Right cardiac atrium (tissue), 5 donors: ENCODE results near the gene RNF208. TPM values are rescaled to one million over a fixed set of nuclear protein-coding genes. Genes with fewer than 3 reads are reported as not detected.
A peak's percentile ranks its signal among the peaks of the same experiment; 100 is the strongest.

Experiments
- ATAC-seq, 2 donors: fragments of 200-7000 bp; cut with Tn5 transposase; one replicate each; pipeline versions ENCODE4 v1.8.0 to v1.9.1; 2020; ENCODE audit warnings: moderate library complexity in 2 of 2, mild to moderate bottlenecking in 1 of 2
- DNase-seq, 3 donors: peaks; one replicate each; pipeline ENCODE4 v3.0.0-alpha.2; 2020
- H3K27ac ChIP-seq: one replicate; pipeline ENCODE4 v1.5.1; 2013; ENCODE audit warnings: mild to moderate bottlenecking, low read length, control low read depth, moderate library complexity
- H3K27me3 ChIP-seq: one replicate; pipeline ENCODE4 v1.6.1; 2013; ENCODE audit not compliant: control insufficient read depth, insufficient read depth
- H3K4me1 ChIP-seq: one replicate; pipeline ENCODE4 v1.6.1; 2013; ENCODE audit warnings: low read length; ENCODE audit not compliant: control insufficient read depth, insufficient read depth
- H3K4me3 ChIP-seq: one replicate; pipeline ENCODE4 v1.5.1; 2013; ENCODE audit warnings: low read length, control low read depth
- H3K9me3 ChIP-seq: one replicate; pipeline ENCODE4 v1.6.1; 2013; ENCODE audit warnings: low read length; ENCODE audit not compliant: control insufficient read depth
- WGBS: extraction: QIAGEN DNeasy Blood & Tissue Kit; methylation state at CpG from one replicate; pipeline ENCODE4 v1.1.7; 2013; 5-methylcytosine and 5-hydroxymethylcytosine counted together
- intact Hi-C, 4 donors: fragments of 100-400 bp; cut with DNase I; formaldehyde crosslinking; loops; one replicate each; pipeline versions ENCODE4 v1.11.0 to v1.14.0; 2022 to 2023
- polyA plus RNA-seq: library from polyadenylated mRNA; stranded (reverse); fragments of 200-250 nt; gene quantifications from one replicate; pipeline ENCODE4 v1.2.3, GENCODE V29; 2013
- total RNA-seq, 4 donors: library from RNA; stranded (reverse); fragmentation: NEBNext Ultra II Directional; extraction: Animal tissue kit (Norgen Biotek cat#: 25700); gene quantifications; one replicate each; pipeline ENCODE4 v1.2.1, GENCODE V29; 2021
- donor health status: healthy with polysubstance abuse.
- donor health status: DM: no; HTN: yes; CAD: no.
- donor health status: DM: no; HTN: no; CAD: no.
- donor health status: DM: no; HTN: yes; CAD: no; lungs with severe emphysema.
- donor health status: DM: yes; HTN: yes; CAD: no.

The RNF208 gene
- total and polyA plus RNA-seq, 5 donors, result 17.7 to 36.0 (median 25.4) TPM

DNA sequence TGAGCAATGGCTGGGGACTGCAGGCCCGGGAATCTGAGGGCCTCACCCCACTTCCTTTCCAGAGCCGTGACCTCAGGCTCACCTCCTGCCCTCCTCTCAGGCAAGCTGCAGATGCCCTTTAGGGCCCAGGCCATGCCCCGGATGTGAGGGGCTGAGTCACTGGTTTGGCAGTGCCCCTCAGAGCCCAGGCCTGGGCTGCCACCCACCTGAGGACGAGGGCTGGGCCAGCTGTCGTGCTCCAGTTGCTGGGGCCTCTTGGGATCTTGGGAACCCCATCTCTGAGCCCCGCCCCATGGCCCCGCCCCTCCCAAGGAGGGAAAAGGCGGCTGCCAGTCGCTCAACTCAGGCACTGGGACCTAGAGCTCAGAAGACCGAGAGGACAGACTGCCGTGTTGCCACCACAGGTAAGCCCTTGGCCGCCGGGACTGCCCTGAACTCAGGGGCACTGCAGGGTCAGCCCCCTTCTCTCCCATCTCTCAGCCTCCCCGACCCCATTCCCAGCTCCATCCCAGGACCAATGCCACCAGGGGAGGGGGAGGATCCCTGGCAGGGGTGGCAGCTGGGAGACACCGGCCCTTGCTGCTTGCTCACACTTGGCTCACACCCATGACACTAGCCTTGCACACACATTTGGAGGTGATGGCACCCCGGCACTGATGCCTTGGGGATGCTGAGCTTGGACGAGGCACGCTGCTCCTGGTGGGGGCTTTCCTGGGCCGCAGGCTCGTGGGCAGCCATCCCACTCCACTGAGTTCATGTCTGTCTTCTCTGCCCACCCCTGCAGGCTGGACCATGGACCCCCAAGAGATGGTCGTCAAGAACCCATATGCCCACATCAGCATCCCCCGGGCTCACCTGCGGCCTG is 3.0 kb upstream of the RNF208 start, which contains the start of gene CYSRT1:
TSS of gene CYSRT1 (plus strand) at position 345 of the 865 bp plus-strand sequence. CDS start at position 793, 448 bp downstream.
- Histone ChIP-seq H3K27me3 (no peaks in the 10 kb centered on the region), H3K4me3 (peak within 1 kb of the TSS; percentile 61), H3K9me3 (no peaks in the 10 kb centered on the region), H3K27ac (no peak within 1 kb of the TSS), H3K4me1 (peaks cover 5% of the 10 kb centered on the region)
- WGBS, result 55% methylated on average over 23 of the region's 23 CpGs
- ATAC-seq, result no peak
- intact Hi-C loops, result loop anchor here in 3 of 4 donors (5.0 kb wide), 1 partner anchor 103 kb away; no protein-coding TSS in a partner anchor
- peak in 2 of 3 donors; percentile 30 to 66 for DNase-seq

DNA sequence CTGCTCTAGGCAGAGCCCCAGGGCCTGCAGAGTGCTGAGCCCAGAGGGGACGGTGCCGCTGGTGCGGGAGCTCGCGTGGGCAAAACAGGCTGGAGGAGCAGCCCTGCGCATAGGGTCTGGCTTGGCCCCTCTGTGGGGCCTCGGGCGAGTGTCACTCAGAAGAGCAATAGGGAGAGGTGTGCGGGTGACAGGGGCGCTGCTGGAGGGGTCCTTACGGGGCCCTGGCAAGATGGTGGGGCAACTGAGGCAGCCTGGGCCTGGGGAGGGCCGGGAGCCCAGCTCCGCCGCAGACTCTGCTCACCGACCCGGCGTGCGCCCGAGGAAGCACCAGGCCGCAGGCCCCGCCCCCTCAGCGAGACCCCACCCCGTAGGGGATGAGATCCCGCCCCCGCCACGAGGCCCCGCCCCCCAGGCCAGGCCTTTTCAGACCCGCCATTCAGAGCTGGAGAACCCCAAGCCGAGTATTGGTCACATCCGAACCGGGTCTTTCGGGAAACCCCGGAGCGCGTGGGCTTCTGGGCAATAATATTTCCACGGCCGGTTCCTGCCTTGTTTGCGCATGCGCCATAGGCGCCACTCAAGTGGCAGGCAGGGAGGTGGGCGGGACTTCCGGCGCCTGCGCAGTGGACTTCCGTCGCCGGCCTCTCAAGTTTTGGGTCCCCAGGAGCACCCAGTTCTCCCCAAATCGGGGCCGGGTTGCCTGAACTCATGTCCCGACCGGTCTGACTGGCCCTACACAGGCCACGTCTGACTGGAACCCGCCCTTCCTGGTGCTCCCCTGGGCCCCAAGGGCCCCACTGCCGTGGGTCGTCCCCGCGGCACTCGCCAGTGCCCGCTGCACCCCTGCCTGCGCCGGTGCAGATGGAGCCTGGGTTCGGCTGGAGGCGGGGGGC is 1.3 kb upstream of the RNF208 start:
- Histone ChIP-seq H3K9me3 (no peaks in the 10 kb centered on the region), H3K27me3 (no peaks in the 10 kb centered on the region), H3K4me3 (peak overlapping the region; percentile 61), H3K4me1 (peaks cover 5% of the 10 kb centered on the region), H3K27ac (peak overlapping the region; percentile 61)
- DNase-seq (peak; percentile 98 to 99 (median 99)), ATAC-seq (peak; percentile 92 to 93)
- 2% methylated on average over 63 of the region's 63 CpGs for WGBS
- intact Hi-C loops, result no loop called here

DNA sequence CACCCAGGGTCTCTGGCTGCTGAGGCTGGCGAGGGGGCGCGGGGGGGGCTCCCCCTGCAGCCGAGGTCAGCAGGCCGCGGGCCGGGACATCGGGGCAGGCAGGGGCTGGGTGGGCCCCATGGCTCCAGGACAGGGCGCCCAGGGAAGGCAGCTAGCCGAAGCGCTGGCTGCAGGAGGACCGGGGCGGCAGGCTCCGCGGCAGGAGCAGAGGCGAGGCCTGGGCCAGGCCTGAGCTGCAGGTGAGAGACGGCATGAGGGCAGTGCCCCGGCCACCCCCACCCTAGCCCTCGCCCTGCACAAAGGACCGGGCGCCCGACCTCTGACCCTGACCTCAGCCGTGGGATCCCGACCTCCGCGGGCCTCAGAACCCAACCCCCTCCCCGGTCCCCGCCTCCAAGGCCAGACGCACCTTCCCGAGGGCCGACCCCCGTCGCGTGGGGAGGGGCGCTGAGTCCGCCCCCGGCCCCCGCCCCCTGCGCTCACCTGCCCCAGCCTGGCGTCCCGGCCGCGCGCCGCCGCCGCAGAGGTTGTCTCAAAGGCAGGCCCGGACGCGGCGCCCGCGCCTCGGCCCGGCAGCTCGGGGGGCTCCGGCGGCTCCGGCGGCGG is 431 bp downstream of the RNF208 start:
- intact Hi-C loops, result no loop called here
- no peaks in the 10 kb centered on the region for H3K27me3 ChIP-seq
- H3K4me1 ChIP-seq, result peaks cover 5% of the 10 kb centered on the region
- ATAC-seq, result no peak
- DNase-seq, result peak in 1 of 3 donors; percentile 71
- no peak overlapping the region for H3K27ac ChIP-seq
- no peaks in the 10 kb centered on the region for H3K9me3 ChIP-seq
- H3K4me3 ChIP-seq, result peak overlapping the region; percentile 61
- 7% methylated on average over 61 of the region's 61 CpGs for WGBS

DNA sequence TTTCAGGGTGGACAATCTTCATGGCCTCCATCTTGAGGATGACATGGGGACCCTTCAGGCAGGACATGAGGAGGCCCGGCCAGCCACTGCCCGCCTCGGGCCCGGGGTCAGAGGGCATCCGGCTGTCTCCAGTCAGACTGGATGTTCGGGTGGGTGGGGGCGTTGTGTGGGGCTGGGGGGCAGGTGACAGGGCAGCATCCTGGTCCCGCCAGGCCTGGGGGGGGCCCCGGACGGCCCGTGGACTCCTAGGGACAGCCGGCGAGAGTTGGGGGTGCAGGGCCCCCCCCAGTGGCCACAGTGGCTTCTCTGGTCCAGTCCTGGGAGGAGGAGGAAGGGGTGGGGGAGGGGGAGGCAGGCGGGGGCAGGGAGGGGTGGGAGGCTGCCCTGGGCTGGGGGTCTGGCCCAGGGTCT is 940 bp downstream of the RNF208 start:
- DNase-seq (peak in 1 of 3 donors; percentile 69), ATAC-seq (no peak)
- peak overlapping the region; percentile 61 for H3K4me3 ChIP-seq
- intact Hi-C loops, result no loop called here
- peaks cover 5% of the 10 kb centered on the region for H3K4me1 ChIP-seq
- no peak overlapping the region for H3K27ac ChIP-seq
- WGBS, result 69% methylated on average over 14 of the region's 14 CpGs
- no peaks in the 10 kb centered on the region for H3K27me3 ChIP-seq
- H3K9me3 ChIP-seq, result no peaks in the 10 kb centered on the region

DNA sequence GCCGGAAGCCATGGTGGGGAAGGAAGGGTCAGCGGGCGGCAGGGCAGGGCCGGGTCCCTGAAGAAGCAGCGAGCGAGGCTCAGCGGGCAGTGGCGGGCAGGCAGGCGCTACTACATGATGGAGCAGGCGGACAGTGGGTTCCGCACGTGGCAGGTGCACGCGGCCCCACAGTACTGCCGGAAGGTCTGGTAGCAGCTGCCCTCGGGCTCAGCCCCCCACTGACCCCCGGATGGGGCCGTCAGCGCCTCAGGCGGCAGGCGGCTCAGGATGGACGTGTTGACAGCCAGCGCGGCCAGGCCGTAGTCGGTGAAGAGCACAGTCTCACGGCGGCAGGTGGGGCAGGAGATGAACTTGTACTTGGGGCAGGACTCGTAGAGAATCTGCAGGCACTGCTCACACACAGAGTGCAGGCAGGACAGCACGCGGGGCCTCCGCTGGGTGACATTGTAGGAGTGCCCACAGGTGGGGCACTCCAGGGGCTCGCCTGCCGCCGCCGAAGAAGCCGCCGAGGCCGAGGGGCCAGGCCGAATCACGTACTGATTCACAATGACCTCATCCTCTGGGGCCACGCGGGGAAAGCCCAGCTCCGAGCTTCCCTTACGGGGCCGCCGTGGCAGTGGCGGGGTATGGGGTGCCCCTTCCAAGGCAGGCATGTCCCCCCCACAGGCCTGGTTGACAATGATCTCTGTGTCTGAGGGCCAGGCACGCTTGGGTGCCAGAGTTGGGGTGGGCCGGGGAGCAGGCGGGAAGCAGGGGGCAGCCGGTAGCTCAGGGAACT is 1.5 kb downstream of the RNF208 start:
- H3K27me3 ChIP-seq, result no peaks in the 10 kb centered on the region
- H3K27ac ChIP-seq, result no peak overlapping the region
- WGBS, result 72% methylated on average over 52 of the region's 52 CpGs
- intact Hi-C loops, result no loop called here
- no peaks in the 10 kb centered on the region for H3K9me3 ChIP-seq
- peaks cover 5% of the 10 kb centered on the region for H3K4me1 ChIP-seq
- ATAC-seq (no peak), DNase-seq (peak in 1 of 3 donors; percentile 64)
- H3K4me3 ChIP-seq, result no peak overlapping the region

DNA sequence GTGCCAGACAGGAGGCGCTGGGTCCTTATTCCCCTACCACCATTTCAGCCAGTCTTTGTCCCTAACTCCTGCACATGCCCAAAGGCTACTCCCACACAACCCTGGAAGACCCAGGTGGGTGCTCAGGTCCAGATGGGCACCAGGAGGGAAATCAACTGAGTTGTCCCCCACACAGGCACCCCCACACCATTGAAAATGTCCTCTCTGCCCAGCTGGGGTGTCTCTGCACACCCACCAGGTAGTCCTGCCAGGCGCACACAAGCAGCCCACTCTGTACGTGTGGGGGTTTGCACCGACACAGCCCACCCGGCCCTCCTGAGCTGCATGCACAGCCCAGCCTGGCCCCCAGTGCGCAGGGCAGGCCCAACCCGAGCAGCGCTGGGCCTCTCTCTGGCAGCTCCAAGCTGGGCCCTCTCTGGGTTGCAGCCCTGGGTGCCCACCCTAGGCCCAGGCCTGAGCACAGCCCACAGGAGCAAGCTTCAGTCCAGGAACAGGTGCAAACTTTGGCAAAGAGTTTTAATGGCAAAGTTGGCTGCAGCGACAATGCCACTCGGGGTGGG is 2.2 kb downstream of the RNF208 start:
- ATAC-seq, result no peak
- Histone ChIP-seq H3K9me3 (no peaks in the 10 kb centered on the region), H3K4me3 (no peak overlapping the region), H3K4me1 (peaks cover 5% of the 10 kb centered on the region), H3K27ac (no peak overlapping the region), H3K27me3 (no peaks in the 10 kb centered on the region)
- peak in 1 of 3 donors; percentile 52 for DNase-seq
- intact Hi-C loops, result no loop called here
- 89% methylated on average over 10 of the region's 10 CpGs for WGBS

DNA sequence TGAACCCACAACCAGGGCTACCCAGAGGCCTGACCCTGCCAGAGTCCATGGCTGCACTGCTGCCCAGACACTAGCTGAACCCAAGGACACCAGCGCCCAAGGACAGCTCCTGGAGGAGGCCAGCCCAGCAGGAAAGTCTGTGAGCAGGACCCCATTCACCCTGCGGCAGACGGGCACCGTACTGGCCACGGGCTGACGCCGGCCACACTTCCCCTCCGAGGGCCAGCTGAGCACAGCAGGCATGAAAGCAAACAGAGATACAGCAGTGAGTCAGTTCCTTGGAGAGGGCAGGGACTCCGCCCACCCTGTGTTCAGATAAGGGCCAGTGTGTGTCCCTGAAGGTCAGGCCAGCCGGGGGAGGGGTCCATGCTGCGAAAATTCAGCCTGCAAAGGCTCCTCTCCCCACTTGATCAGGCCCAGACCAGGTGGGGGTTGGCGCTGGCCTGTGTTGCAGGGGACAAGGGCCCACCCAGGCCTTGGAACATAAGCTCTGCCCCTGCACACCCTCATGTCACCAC is 3.2 kb downstream of the RNF208 start:
- intact Hi-C loops, result no loop called here
- DNase-seq (peak in 2 of 3 donors; percentile 60 to 76), ATAC-seq (no peak)
- Histone ChIP-seq H3K9me3 (no peaks in the 10 kb centered on the region), H3K4me3 (no peak overlapping the region), H3K27ac (no peak overlapping the region), H3K4me1 (peaks cover 5% of the 10 kb centered on the region), H3K27me3 (no peaks in the 10 kb centered on the region)
- WGBS, result 35% methylated on average over 12 of the region's 12 CpGs

DNA sequence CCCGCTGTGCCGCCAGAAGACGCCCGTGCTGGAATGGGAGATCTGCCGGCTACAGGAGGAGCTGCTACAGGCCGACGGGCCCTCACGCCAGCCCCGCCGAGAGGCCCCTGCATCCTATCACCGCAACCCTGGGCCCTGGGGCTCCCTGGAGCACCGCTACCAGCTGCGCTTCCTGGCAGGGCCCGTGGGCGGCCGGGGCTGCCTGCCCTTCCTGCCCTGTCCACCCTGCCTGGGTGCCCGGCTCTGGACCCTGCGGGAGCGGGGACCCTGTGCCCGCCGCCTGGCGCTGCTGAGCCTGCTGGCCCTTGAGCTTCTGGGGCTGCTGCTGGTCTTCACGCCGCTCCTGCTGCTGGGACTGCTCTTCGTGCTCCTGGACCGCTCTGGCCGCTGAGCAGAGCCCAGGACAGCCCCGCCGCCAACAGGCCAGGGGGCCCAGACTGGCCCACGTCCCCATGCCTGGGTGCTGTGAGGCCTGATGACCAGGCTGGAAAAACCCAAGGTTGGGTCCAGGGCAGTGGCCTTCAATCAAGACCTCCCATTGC is 3.8 kb downstream of the RNF208 start:
- intact Hi-C loops, result no loop called here
- 89% methylated on average over 30 of the region's 30 CpGs for WGBS
- H3K27ac ChIP-seq, result no peak overlapping the region
- H3K4me3 ChIP-seq, result no peak overlapping the region
- no peaks in the 10 kb centered on the region for H3K27me3 ChIP-seq
- no peaks in the 10 kb centered on the region for H3K9me3 ChIP-seq
- H3K4me1 ChIP-seq, result peaks cover 5% of the 10 kb centered on the region
- ATAC-seq (no peak), DNase-seq (peak in 1 of 3 donors; percentile 55)

DNA sequence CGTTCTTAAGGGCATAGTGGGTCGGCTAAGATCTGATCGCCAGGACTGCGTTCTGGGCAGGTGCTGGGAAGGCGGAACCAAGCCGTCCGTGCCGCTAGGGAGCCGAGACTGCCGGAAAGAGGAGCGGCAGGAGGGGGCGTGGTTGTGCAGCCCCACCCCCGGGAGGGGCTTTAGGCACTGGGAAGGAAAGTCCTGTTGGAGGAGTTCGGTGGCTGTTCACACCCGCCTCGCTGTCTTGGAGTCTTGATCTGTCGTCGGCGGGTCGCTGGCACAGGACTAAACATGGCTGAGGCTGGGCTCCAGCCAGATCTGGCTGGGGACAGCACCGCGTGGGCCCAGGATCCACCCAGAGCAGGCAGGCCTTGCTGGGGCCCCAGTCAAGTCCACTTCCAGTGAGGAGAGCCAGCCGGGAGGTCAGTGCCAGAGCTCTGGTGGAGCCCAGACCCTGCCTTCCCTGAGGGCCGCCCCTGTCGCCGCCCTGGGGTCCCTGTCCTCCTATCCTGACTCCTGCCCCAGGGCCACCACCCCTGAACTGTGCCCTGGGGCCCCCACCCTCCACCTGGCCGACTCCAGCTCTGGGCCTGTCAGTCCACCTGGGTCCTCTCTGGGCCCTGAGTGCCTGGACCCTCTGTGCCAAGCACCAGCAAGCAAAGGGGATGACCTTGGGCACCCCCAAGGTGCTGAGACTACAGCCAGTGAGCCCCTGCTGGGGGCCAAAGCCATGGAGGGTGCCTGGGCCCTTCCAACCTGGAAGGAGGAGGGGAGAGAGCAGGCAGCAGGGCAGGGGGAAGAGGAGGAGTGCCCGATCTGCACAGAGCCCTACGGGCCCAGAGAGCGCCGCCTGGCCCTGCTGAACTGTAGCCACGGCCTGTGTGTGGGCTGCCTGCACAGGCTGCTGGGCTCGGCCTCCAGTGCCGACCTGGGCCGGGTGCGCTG is 4.5 kb downstream of the RNF208 start:
- Histone ChIP-seq H3K4me1 (peaks cover under 1% of the 10 kb centered on the region), H3K9me3 (no peaks in the 10 kb centered on the region), H3K27ac (no peak overlapping the region), H3K27me3 (no peaks in the 10 kb centered on the region), H3K4me3 (no peak overlapping the region)
- peak; percentile 75 to 89 (median 88) for DNase-seq
- 59% methylated on average over 36 of the region's 36 CpGs for WGBS
- ATAC-seq, result peak; percentile 33 to 56
- intact Hi-C loops, result no loop called here
